Endothelial cell (in vitro differentiated cells): ENCODE data around the gene ZNF256. TPM values are rescaled to one million over a fixed set of nuclear protein-coding genes. Genes with fewer than 3 reads are reported as not detected.
"Not testable (repeated sequence)": the region's sequence is repeated elsewhere in the genome, so short reads cannot be mapped to it uniquely, and the experiment has no call there.

Experiments used
- DNase-seq: peaks from one replicate; pipeline ENCODE4 v3.0.0; 2021; ENCODE audit warnings: low spot score
- H3K27ac Mint-ChIP-seq: one replicate; pipeline ENCODE4 v1.8.0; 2021; ENCODE audit warnings: mixed read lengths, inconsistent platforms; ENCODE audit not compliant: unreplicated experiment
- H3K27me3 Mint-ChIP-seq: one replicate; pipeline ENCODE4 v1.8.0; 2021; ENCODE audit warnings: mild to moderate bottlenecking, moderate library complexity, mixed read lengths, inconsistent platforms; ENCODE audit not compliant: unreplicated experiment
- H3K36me3 Mint-ChIP-seq: one replicate; pipeline ENCODE4 v1.8.0; 2021; ENCODE audit warnings: mild to moderate bottlenecking, low read depth, mixed read lengths, inconsistent platforms; ENCODE audit not compliant: unreplicated experiment
- H3K4me1 Mint-ChIP-seq: one replicate; pipeline ENCODE4 v1.8.0; 2021; ENCODE audit warnings: mild to moderate bottlenecking, mixed read lengths, inconsistent platforms; ENCODE audit not compliant: unreplicated experiment
- H3K4me3 Mint-ChIP-seq: one replicate; pipeline ENCODE4 v1.8.0; 2021; ENCODE audit warnings: mild to moderate bottlenecking, mixed read lengths, inconsistent platforms; ENCODE audit not compliant: unreplicated experiment
- H3K9me3 Mint-ChIP-seq: one replicate; pipeline ENCODE4 v1.8.0; 2021; ENCODE audit warnings: mixed read lengths, inconsistent platforms; ENCODE audit not compliant: unreplicated experiment
- CTCF ChIP-seq: fragments of 200-600 bp; sonication (generic); IDR thresholded peaks from one replicate; pipeline ENCODE4 v1.5.0; 2021; ENCODE audit warnings: antibody characterized with exemption; ENCODE audit not compliant: unreplicated experiment
- total RNA-seq: library from RNA; stranded (reverse); fragmentation: NEBNext Ultra II Directional; extraction: Animal tissue kit (Norgen Biotek cat#: 25700); gene quantifications from one replicate; pipeline ENCODE4 v1.2.1, GENCODE V29; 2021; ENCODE audit not compliant: unreplicated experiment

Gene ZNF256
- total RNA-seq, 1 donor from 2014 or later = 10.4 TPM

- H3K27me3 Mint-ChIP-seq = no peaks in the 10 kb centered on the region
- peak within 1 kb of the TSS; percentile 61 for H3K27ac Mint-ChIP-seq
- TF ChIP-seq CTCF = no peak
- DNase-seq = peak; percentile 65
- H3K4me3 Mint-ChIP-seq = peak within 1 kb of the TSS; percentile 98
- H3K4me1 Mint-ChIP-seq = peaks cover 11% of the 10 kb centered on the region
- H3K36me3 Mint-ChIP-seq = peaks cover 40% of the 10 kb centered on the region
- no peaks in the 10 kb centered on the region for H3K9me3 Mint-ChIP-seq
These were observed 12.5 kb downstream of the ZNF256 start, which contains the start of gene ZNF418 for GRCh38 chr19:57934820-57935665. Gene ZNF418, minus strand, starts transcription at chr19:57935402. Its CDS starts 1,580 bp downstream, at chr19:57933822.

- no peaks in the 10 kb centered on the region for H3K4me1 Mint-ChIP-seq
- DNase-seq = no peak
- TF ChIP-seq CTCF = no peak
- H3K27ac Mint-ChIP-seq = no peak overlapping the region
- peak overlapping the region; percentile 78 for H3K4me3 Mint-ChIP-seq
- peaks cover 2% of the 10 kb centered on the region for H3K27me3 Mint-ChIP-seq
- H3K36me3 Mint-ChIP-seq = peaks cover 69% of the 10 kb centered on the region
- peaks cover 18% of the 10 kb centered on the region for H3K9me3 Mint-ChIP-seq
These were observed 19.9 kb downstream of the ZNF256 start for GRCh38 chr19:57927587-57927986.

GRCh38 chr19:57916168-57916995 lies 31.1 kb downstream of the ZNF256 start, which contains the start of gene ZNF417:
Gene ZNF417, minus strand, starts transcription at chr19:57916592. Its CDS starts 181 bp downstream, at chr19:57916411.
- H3K27me3 Mint-ChIP-seq, H3K9me3 Mint-ChIP-seq: not testable (repeated sequence)
- peaks cover 38% of the 10 kb centered on the region for H3K36me3 Mint-ChIP-seq
- DNase-seq = peak; percentile 79
- H3K27ac Mint-ChIP-seq = peak within 1 kb of the TSS; percentile 89
- peak within 1 kb of the TSS; percentile 97 for H3K4me3 Mint-ChIP-seq
- H3K4me1 Mint-ChIP-seq = peaks cover 17% of the 10 kb centered on the region
- TF ChIP-seq CTCF = peak; percentile 18

- no peak for DNase-seq
- peaks cover 37% of the 10 kb centered on the region for H3K36me3 Mint-ChIP-seq
- H3K9me3 Mint-ChIP-seq = no peaks in the 10 kb centered on the region
- H3K27ac Mint-ChIP-seq = no peak overlapping the region
- TF ChIP-seq CTCF = no peak
- peak overlapping the region; percentile 75 for H3K4me3 Mint-ChIP-seq
- peaks cover 5% of the 10 kb centered on the region for H3K27me3 Mint-ChIP-seq
- peaks cover 17% of the 10 kb centered on the region for H3K4me1 Mint-ChIP-seq
These were observed 33.0 kb downstream of the ZNF256 start for GRCh38 chr19:57914531-57914930.
